AG10803 (cell line): ENCODE data around the gene TMSB4X.

Source experiments
- DNase-seq: peaks from one replicate; pipeline ENCODE4 v3.0.0; 2010; ENCODE audit warnings: low read depth
- H3K4me3 ChIP-seq: 2 replicates; pipeline ENCODE4 v1.5.1; 2011; ENCODE audit warnings: mild to moderate bottlenecking, low read length, control low read depth
- CTCF ChIP-seq: conservative IDR thresholded peaks from 2 replicates; pipeline ENCODE4 v1.5.1; 2011; ENCODE audit warnings: mild to moderate bottlenecking, low read length, control low read depth, inconsistent platforms

The TMSB4X gene

DNA sequence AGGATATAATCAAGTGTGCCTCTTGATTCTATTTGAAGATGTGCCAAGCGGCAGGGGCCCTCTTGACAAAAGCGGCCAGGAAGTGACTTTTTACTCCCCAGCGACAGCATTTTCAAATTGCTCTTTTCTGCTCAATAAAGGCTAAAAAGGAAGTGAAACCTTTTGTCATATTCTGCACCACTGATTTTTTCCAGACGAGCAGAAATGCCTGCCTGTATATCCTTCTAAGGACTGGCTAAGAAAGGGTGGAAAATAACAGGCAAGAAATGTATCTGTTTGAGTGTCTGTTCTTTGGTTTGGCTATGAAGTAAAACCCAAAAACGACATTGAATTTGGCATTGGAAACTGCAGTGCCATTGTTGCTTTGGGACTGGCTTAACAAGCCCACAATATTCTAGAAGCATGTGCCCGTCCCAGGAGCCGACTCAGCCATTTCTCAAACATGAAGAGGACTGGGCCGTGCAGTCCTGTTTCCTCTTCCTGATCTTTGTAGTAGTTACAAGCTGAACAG, 25.4 kb downstream of the TMSB4X start:
- TF ChIP-seq CTCF, result no peak
- H3K4me3 ChIP-seq, result no peak overlapping the region
- DNase-seq, result no peak

GRCh38 chrX:13001097-13001496, 26.2 kb downstream of the TMSB4X start:
- no peak for TF ChIP-seq CTCF
- no peak overlapping the region for H3K4me3 ChIP-seq
- no peak for DNase-seq

DNA sequence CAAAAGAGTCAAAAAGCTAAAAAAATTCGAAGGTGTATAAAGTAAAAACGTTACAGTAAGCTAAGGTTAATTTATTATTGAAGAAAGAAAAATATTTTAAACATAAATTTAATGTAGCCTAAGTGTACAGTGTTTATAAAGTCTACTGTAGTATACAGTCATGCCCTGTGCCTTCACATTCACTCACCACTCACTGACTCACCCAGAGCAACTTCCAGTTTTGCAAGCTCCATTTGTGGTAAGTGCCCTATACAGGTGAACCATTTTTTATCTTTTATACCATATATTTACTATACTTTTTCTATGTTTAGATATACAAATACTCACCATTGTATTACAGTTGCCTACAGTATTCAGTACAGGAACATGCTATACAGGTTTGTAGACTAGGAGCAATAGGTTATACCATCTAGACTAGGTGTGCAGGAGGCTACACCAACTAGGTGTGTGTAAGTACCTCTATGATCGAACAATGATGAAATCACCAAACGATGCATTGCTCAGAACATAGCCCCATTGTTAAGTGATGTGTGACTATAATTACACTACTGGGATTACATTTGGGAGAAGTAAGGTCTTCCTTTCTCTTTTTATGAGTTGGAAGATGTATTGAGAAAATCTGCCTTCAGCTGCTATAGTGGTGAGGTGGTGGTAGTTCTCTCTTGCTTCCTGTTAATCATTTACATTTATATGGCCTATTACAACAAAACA, 27.2 kb downstream of the TMSB4X start:
- no peak overlapping the region for H3K4me3 ChIP-seq
- no peak for TF ChIP-seq CTCF
- no peak for DNase-seq

- no peak overlapping the region for H3K4me3 ChIP-seq
- DNase-seq, result peak; percentile 26
- TF ChIP-seq CTCF, result no peak
These were observed 31.0 kb downstream of the TMSB4X start for GRCh38 chrX:13005661-13006473.

DNA sequence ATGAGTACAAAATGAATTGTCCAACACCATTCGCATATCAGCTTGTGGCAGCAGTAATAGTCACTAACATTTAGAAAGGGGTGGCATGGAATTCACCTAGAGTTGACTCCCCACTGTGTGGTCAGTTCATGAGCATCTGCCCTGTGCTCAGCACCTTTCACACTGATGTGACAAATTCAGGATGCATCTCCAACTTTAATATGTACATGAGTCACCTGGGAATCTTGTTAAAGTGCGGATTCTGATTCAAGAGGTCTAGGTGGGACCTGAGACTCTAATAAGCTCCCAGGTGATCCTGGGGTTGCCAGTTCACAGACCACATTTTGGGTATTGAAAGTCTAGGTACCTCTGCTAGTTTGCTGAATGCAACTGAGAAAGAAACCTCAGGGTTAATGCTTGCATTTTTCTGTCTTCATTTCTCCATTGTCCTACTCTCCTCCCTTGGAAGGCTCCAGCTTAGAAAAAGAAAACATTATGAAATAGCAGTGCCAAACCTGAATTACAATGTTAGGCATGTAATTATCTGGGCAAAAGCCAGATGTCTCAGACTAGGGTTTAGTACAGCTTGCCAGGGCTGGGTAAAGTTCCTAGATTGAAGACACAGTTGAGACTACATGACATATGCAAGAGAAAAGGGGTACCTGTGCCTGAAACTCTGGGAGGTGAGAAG, 32.7 kb downstream of the TMSB4X start:
- H3K4me3 ChIP-seq, result no peak overlapping the region
- no peak for TF ChIP-seq CTCF
- peak; percentile 71 for DNase-seq

GRCh38 chrX:13008189-13008533, 33.3 kb downstream of the TMSB4X start:
- TF ChIP-seq CTCF, result no peak
- H3K4me3 ChIP-seq, result no peak overlapping the region
- no peak for DNase-seq
